Osteoblast (primary cell): ENCODE results near the gene MXI1. TPM values are rescaled to one million over a fixed set of nuclear protein-coding genes. Genes with fewer than 3 reads are reported as not detected.

Source experiments
- DNase-seq: peaks from one replicate; pipeline ENCODE4 v3.0.0; 2011; ENCODE audit warnings: low spot score, mixed read lengths; ENCODE audit not compliant: insufficient read length; ENCODE audit errors: missing footprints
- H2AFZ ChIP-seq: 2 replicates; pipeline ENCODE4 v1.6.0; 2011; ENCODE audit warnings: mild to moderate bottlenecking, low read length
- H3K27ac ChIP-seq: 2 replicates; pipeline ENCODE4 v1.5.1; 2011; ENCODE audit warnings: mild to moderate bottlenecking, low read depth, low read length, moderate library complexity
- H3K27me3 ChIP-seq: 2 replicates; pipeline ENCODE4 v1.6.0; 2012; ENCODE audit warnings: mild to moderate bottlenecking, control low read depth, inconsistent platforms, low read length, moderate library complexity; ENCODE audit not compliant: insufficient read depth
- H3K36me3 ChIP-seq: 2 replicates; pipeline ENCODE4 v1.5.1; 2011; ENCODE audit warnings: mild to moderate bottlenecking, low read length, control low read depth, moderate library complexity; ENCODE audit not compliant: insufficient read depth
- H3K4me1 ChIP-seq: 2 replicates; pipeline ENCODE4 v1.5.1; 2011; ENCODE audit warnings: mild to moderate bottlenecking, low read length, control low read depth, moderate library complexity; ENCODE audit not compliant: insufficient read depth
- H3K4me2 ChIP-seq: 2 replicates; pipeline ENCODE4 v1.6.0; 2011; ENCODE audit warnings: mild to moderate bottlenecking, low read length; ENCODE audit not compliant: insufficient read depth
- H3K4me3 ChIP-seq: fragments of 200-600 bp; sonication (generic); 3 replicates; pipeline ENCODE4 v1.5.1; 2012; ENCODE audit warnings: mild to moderate bottlenecking, low read length, inconsistent platforms; ENCODE audit not compliant: insufficient read depth
- H3K79me2 ChIP-seq: 2 replicates; pipeline ENCODE4 v1.6.0; 2012; ENCODE audit warnings: mild to moderate bottlenecking, low read length, control low read depth, inconsistent platforms; ENCODE audit not compliant: insufficient read depth
- H3K9me3 ChIP-seq: 2 replicates; pipeline ENCODE4 v1.5.1; 2011; ENCODE audit warnings: low read depth, low read length, control low read depth
- H4K20me1 ChIP-seq: 2 replicates; pipeline ENCODE4 v1.6.0; 2012; ENCODE audit warnings: mild to moderate bottlenecking, low read length, control low read depth; ENCODE audit not compliant: insufficient read depth
- CTCF ChIP-seq: IDR thresholded peaks from 2 replicates; pipeline ENCODE4 v1.5.1; 2011; ENCODE audit warnings: mild to moderate bottlenecking, low read depth, low read length, moderate library complexity; ENCODE audit errors: extremely low read depth
- total RNA-seq: library from RNA; depleted of rRNA; stranded (reverse); fragments of >200 nt; gene quantifications from 2 replicates; pipeline ENCODE4 v1.2.3, GENCODE V29; 2012

MXI1 gene
- total RNA-seq, 1 donor: 41.6 TPM

GRCh38 chr10:110216240-110216639, 8.8 kb downstream of the MXI1 start:
- Histone ChIP-seq H3K27me3 (peaks cover 6% of the 10 kb centered on the region), H3K4me2 (no peak overlapping the region), H3K4me3 (no peak overlapping the region), H2AFZ (no peak overlapping the region), H3K79me2 (no peaks in the 10 kb centered on the region), H3K36me3 (no peaks in the 10 kb centered on the region), H4K20me1 (no peaks in the 10 kb centered on the region), H3K9me3 (no peaks in the 10 kb centered on the region), H3K4me1 (peaks cover 7% of the 10 kb centered on the region), H3K27ac (no peak overlapping the region)
- no peak for TF ChIP-seq CTCF
- no peak for DNase-seq

GRCh38 chr10:110216942-110217661, 9.7 kb downstream of the MXI1 start:
- no peak for DNase-seq
- Histone ChIP-seq H3K79me2 (no peaks in the 10 kb centered on the region), H3K4me1 (peaks cover 8% of the 10 kb centered on the region), H4K20me1 (no peaks in the 10 kb centered on the region), H3K27me3 (peaks cover 4% of the 10 kb centered on the region), H3K4me3 (no peak overlapping the region), H3K36me3 (no peaks in the 10 kb centered on the region), H3K9me3 (no peaks in the 10 kb centered on the region), H3K27ac (no peak overlapping the region), H2AFZ (peak overlapping the region; percentile 67), H3K4me2 (no peak overlapping the region)
- no peak for TF ChIP-seq CTCF

GRCh38 chr10:110217662-110218008, 10.2 kb downstream of the MXI1 start:
- H3K4me1 ChIP-seq: peaks cover 12% of the 10 kb centered on the region
- no peak for TF ChIP-seq CTCF
- H2AFZ ChIP-seq: peak overlapping the region; percentile 66
- H3K36me3 ChIP-seq: no peaks in the 10 kb centered on the region
- H3K4me2 ChIP-seq: no peak overlapping the region
- no peaks in the 10 kb centered on the region for H4K20me1 ChIP-seq
- no peak for DNase-seq
- H3K4me3 ChIP-seq: no peak overlapping the region
- H3K79me2 ChIP-seq: no peaks in the 10 kb centered on the region
- no peaks in the 10 kb centered on the region for H3K9me3 ChIP-seq
- peaks cover 2% of the 10 kb centered on the region for H3K27me3 ChIP-seq
- H3K27ac ChIP-seq: no peak overlapping the region

GRCh38 chr10:110218632-110219031, 11.2 kb downstream of the MXI1 start:
- H3K36me3 ChIP-seq: no peaks in the 10 kb centered on the region
- no peaks in the 10 kb centered on the region for H3K9me3 ChIP-seq
- no peak overlapping the region for H3K4me3 ChIP-seq
- no peaks in the 10 kb centered on the region for H3K79me2 ChIP-seq
- no peaks in the 10 kb centered on the region for H4K20me1 ChIP-seq
- H3K27ac ChIP-seq: no peak overlapping the region
- DNase-seq: no peak
- H3K4me1 ChIP-seq: peaks cover 12% of the 10 kb centered on the region
- TF ChIP-seq CTCF: no peak
- H3K4me2 ChIP-seq: no peak overlapping the region
- H3K27me3 ChIP-seq: peaks cover 2% of the 10 kb centered on the region
- no peak overlapping the region for H2AFZ ChIP-seq
